GM19099 (cell line): ENCODE results near the gene KCNMB3.

Source experiments
- POLR2A ChIP-seq: IDR thresholded peaks from 3 replicates; pipeline ENCODE4 v1.6.1; 2011; ENCODE audit warnings: low read depth; ENCODE audit not compliant: insufficient read length; ENCODE audit errors: extremely low read depth

The KCNMB3 gene

GRCh38 chr3:179269152-179269707, 18.3 kb upstream of the KCNMB3 start:
- TF ChIP-seq POLR2A = no peak

- no peak for TF ChIP-seq POLR2A
Observed at GRCh38 chr3:179268400-179269051, 17.6 kb upstream of the KCNMB3 start.

GRCh38 chr3:179266701-179267211, 15.8 kb upstream of the KCNMB3 start:
- TF ChIP-seq POLR2A = no peak

DNA sequence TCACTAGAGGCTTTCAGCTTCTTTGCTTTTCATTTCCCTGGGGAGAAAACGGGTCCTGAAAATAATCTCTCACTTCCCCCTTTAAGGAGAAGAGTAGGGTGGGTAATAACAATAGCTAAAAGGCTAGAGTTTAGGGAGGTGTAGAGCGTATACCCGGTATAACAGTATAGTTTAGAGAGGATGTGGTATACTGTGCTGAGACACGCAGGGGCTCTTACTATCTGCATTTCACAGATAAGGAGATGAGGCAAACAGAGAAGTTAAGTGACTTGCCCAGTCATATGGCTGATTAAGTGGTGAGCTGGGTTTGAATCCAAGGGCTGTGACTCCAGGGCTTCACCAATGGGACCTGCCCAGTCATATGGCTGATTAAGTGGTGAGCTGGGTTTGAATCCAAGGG, 15.0 kb upstream of the KCNMB3 start:
- no peak for TF ChIP-seq POLR2A

- no peak for TF ChIP-seq POLR2A
Observed at GRCh38 chr3:179265092-179265491, 14.2 kb upstream of the KCNMB3 start.

DNA sequence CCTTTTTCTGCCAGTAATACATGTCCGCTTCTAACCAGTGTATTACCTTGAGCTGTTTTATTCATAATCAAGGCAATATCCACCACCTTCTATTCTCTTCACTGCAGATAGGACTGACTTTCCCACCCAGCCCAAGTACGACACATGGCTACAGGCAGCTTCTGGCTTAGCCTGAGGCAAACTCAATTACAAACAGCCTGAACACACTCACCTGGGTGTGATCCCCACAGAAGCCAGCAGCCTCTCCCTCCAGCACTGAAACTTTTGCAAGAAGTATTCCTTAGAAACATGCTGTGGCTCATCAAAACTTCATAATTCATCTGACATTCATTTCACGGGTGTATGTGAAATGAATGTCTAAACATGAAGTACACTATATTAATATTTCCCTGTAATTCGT, 13.5 kb upstream of the KCNMB3 start:
- no peak for TF ChIP-seq POLR2A

GRCh38 chr3:179263134-179263533, 12.2 kb upstream of the KCNMB3 start:
- no peak for TF ChIP-seq POLR2A

- peak; percentile 75 for TF ChIP-seq POLR2A
Observed at GRCh38 chr3:179260949-179261765, 10.2 kb upstream of the KCNMB3 start.

DNA sequence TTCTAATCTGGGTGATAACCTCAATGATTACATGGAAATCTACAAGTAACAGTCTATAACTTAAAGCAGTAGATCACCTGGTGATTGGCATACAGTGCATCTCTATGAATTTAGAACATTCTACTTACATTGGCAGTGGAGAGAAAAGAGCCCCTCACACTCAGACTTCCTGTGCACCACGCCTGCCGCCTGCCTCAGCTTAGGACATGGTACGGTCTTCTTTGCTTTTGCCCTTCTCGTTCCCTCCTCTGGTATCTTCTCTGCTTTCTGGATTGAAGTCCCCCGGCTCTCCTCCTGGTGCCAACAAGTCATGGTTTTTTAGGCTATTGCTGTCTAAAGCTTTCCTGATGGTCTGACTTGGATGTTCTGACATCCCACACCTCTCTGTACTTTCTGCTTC, 7.9 kb upstream of the KCNMB3 start:
- TF ChIP-seq POLR2A = no peak

GRCh38 chr3:179256813-179257212, 5.9 kb upstream of the KCNMB3 start:
- no peak for TF ChIP-seq POLR2A

GRCh38 chr3:179247289-179248015, 3.5 kb downstream of the KCNMB3 start:
- no peak for TF ChIP-seq POLR2A

- TF ChIP-seq POLR2A = no peak
Observed at GRCh38 chr3:179244878-179245277, 6.0 kb downstream of the KCNMB3 start.

DNA sequence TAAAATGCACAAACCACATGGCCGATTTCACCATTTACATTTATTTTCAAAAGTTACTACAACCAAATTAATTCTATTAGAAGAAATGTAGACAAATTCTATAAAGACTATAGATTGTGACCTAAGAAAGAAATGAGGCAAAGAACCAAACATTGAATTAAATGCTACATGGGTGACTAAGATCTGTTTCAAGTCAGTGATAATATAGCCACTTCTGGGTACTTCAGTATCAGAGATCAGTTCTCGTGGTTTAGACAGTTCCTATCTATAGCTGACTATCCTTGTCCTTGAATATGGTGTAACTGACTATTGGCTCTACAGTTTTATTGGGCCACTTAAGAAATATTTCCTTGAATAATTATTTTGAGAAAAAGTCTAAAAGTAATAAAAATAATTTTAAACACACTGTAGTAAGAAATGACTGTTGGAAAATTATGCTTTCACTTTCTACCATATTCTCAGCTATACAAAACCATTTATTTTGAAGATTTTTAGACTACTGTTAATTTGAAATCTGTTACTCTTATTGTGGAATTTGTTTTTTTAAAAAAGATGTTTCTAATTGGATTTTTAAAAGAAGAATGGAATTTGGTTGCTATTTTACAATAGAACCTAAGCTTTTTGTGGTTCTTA, 14.1 kb downstream of the KCNMB3 start:
- TF ChIP-seq POLR2A = no peak

GRCh38 chr3:179234199-179234598, 16.7 kb downstream of the KCNMB3 start:
- TF ChIP-seq POLR2A = no peak

DNA sequence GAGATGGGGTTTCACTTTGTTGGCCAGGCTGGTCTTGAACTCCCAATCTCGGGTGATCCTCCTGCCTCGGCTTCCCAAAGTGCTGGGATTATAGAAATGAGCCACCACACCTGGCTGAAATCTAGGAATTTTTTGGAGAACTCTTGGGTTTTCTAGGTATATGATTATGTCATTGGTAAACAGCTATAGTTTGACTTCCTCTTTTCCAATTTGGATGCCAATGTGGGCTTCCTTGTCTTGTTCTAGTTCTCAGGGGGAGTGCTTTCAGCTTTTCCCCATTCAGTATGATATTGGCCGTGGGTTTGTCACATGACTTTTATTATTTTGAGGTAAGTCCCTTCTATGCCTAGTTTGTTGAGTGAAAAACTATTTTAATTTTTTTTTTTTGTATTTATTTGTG, 17.9 kb downstream of the KCNMB3 start:
- TF ChIP-seq POLR2A = no peak
